Measurements from ENCODE around the gene ATP8B2. TPM values are rescaled to one million over a fixed set of nuclear protein-coding genes. Genes with fewer than 3 reads are reported as not detected.

The ATP8B2 gene
- total RNA-seq, 1 experiment from 2014 or later = 22.1 TPM

- Histone ChIP-seq H3K27ac (ENCODE audit: low read depth, low read length) (no peak overlapping the region), H3K79me2 (ENCODE audit: insufficient read depth, low read length) (no peaks in the 10 kb centered on the region), H3K4me3 (replicated peaks in 1 of 2; ENCODE audit: low read depth in 1 of 2, low read length in 2 of 2) (no peak overlapping the region), H3K9ac (ENCODE audit: low read length) (no peak overlapping the region), H2AFZ (ENCODE audit: low read depth, low read length, poor library complexity, severe bottlenecking) (no peak overlapping the region), H3K36me3 (ENCODE audit: control insufficient read depth in 1 of 2, insufficient read depth in 2 of 2, low read length in 2 of 2) (no peaks in the 10 kb centered on the region), H3K9me3 (ENCODE audit: control insufficient read depth in 1 of 2, insufficient read depth in 1 of 2, low read depth in 1 of 2, low read length in 2 of 2) (no peaks in the 10 kb centered on the region), H4K20me1 (ENCODE audit: insufficient read depth) (no peaks in the 10 kb centered on the region), H3K4me2 (ENCODE audit: low read length) (no peak overlapping the region), H3K4me1 (ENCODE audit: control insufficient read depth in 1 of 2, insufficient read depth in 2 of 2, low read length in 2 of 2) (no peaks in the 10 kb centered on the region), H3K27me3 (ENCODE audit: insufficient read depth, low read length) (no peaks in the 10 kb centered on the region), H3K9me2 (ENCODE audit: insufficient read depth) (no peaks in the 10 kb centered on the region)
- intact Hi-C loops (cut with micrococcal nuclease) = no loop called here
- ChIA-PET RAD21 (ENCODE audit: low non-redundant PET in 1 of 2, low total read pairs in 2 of 2, uncharacterized antibody in 2 of 2, unreplicated experiment in 2 of 2) (no interaction called here), POLR2A (no interaction called here), CTCF (no interaction called here)
- no TSS peak for BruUV-seq (replicated peaks)
- ATAC-seq (no peak), DNase-seq (ENCODE audit: low read depth, low spot score) (no peak)
- TF ChIP-seq EZH2phosphoT487 (IDR thresholded peaks at IDR 0.05; ENCODE audit: borderline replicate concordance) = no peak
- TF ChIP-seq ZNF274 (IDR thresholded peaks at IDR 0.05; ENCODE audit: low read depth, low read length) = no peak
- TF ChIP-seq EGR1 (IDR thresholded peaks at IDR 0.05; ENCODE audit: low read depth) = no peak
- TF ChIP-seq POLR2A (IDR thresholded peaks at IDR 0.05; ENCODE audit: borderline replicate concordance, extremely low read depth, insufficient read depth, insufficient read length) = no peak
- TF ChIP-seq ZBTB33 (IDR thresholded peaks at IDR 0.05; ENCODE audit: extremely low read depth, insufficient replicate concordance, low read length) = no peak
- no peak for TF ChIP-seq CTCF (IDR thresholded peaks at IDR 0.05 in 2 of 3, conservative IDR thresholded peaks at IDR 0.05 in 1 of 3; ENCODE audit: borderline replicate concordance in 1 of 3, insufficient read depth in 1 of 3, low read depth in 2 of 3, low read length in 2 of 3)
- no peak for TF ChIP-seq EZH2 (IDR thresholded peaks at IDR 0.05)
- TF ChIP-seq ELF1 (IDR thresholded peaks at IDR 0.05; ENCODE audit: borderline replicate concordance, low read depth) = no peak
- no peak for TF ChIP-seq ZFX (IDR thresholded peaks at IDR 0.05)
- no peak for TF ChIP-seq CBX3 (IDR thresholded peaks at IDR 0.05; ENCODE audit: low read depth)
- TF ChIP-seq REST (IDR thresholded peaks at IDR 0.05; ENCODE audit: low read depth) = no peak
- TF ChIP-seq SIN3A (IDR thresholded peaks at IDR 0.05; ENCODE audit: low read depth) = no peak
- no peak for TF ChIP-seq TCF7L2 (IDR thresholded peaks at IDR 0.05; ENCODE audit: borderline replicate concordance, extremely low read depth, insufficient read depth, insufficient read length)
- TF ChIP-seq POLR2AphosphoS5 (IDR thresholded peaks at IDR 0.05; ENCODE audit: low read depth, low read length) = no peak
- no peak for TF ChIP-seq JUND (IDR thresholded peaks at IDR 0.05)
- TF ChIP-seq SP1 (IDR thresholded peaks at IDR 0.05; ENCODE audit: low read depth) = no peak
- no peak for TF ChIP-seq ATF3 (IDR thresholded peaks at IDR 0.05)
- no peak for TF ChIP-seq SRF (IDR thresholded peaks at IDR 0.05; ENCODE audit: low read depth)
- no peak for TF ChIP-seq MAX (IDR thresholded peaks at IDR 0.05)
- TF ChIP-seq FOSL1 (IDR thresholded peaks at IDR 0.05; ENCODE audit: low read depth) = no peak
Measured at GRCh38 chr1:154301582-154301981, 23.7 kb upstream of the ATP8B2 start.
